WTC11 (cell line): Measurements from ENCODE around the gene ARHGAP45.

Experiments used
- CREB1 ChIP-seq: sonication (generic); formaldehyde crosslinking; IDR thresholded peaks from 2 replicates; pipeline ENCODE4 v1.8.0; 2023; ENCODE audit warnings: mild to moderate bottlenecking, missing genetic modification reagents
- ESRRA ChIP-seq: sonication (generic); formaldehyde crosslinking; IDR thresholded peaks from 2 replicates; pipeline ENCODE4 v1.8.1; 2022; ENCODE audit warnings: mild to moderate bottlenecking, missing genetic modification reagents, borderline replicate concordance
- ZNF121 ChIP-seq: sonication (generic); formaldehyde crosslinking; IDR thresholded peaks from 2 replicates; pipeline ENCODE4 v1.8.0; 2023; ENCODE audit warnings: missing genetic modification reagents
- TF ChIP-seq, protein P1 (sequence below): fragments of 200-600 bp; IDR thresholded peaks from 2 replicates; pipeline ENCODE4 v1.8.0; 2022; ENCODE audit warnings: antibody characterized with exemption
- TF ChIP-seq, protein P2 (sequence below): sonication (generic); formaldehyde crosslinking; IDR thresholded peaks from 2 replicates; pipeline ENCODE4 v1.8.1; 2023; ENCODE audit warnings: mild to moderate bottlenecking, moderate library complexity, missing genetic modification reagents

DNA sequence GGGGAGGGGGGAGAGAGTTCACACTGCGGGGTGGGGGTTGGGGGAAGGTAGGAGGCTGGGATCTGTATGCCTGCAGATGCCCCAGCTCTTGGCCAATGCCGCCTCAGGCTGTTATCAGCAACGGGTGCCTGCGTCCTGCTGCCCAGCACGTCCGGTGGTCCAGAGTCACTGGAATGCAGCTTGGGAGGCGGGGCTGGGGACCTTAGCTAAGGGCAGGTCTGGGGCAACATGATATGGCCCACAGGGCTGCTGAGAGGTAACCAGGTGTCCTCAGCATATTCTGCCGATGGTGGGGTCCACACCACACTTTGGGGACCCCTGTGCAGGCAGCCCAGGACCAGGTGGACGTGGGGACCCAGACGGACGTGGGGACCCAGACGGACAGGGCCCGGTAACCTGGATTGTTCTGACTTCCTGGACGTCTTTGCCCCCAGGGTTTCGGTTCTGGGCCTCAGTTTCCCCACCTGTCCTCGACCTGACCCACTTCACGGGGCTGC, 668 bp upstream of the ARHGAP45 start:
- TF ChIP-seq, protein P1, sequence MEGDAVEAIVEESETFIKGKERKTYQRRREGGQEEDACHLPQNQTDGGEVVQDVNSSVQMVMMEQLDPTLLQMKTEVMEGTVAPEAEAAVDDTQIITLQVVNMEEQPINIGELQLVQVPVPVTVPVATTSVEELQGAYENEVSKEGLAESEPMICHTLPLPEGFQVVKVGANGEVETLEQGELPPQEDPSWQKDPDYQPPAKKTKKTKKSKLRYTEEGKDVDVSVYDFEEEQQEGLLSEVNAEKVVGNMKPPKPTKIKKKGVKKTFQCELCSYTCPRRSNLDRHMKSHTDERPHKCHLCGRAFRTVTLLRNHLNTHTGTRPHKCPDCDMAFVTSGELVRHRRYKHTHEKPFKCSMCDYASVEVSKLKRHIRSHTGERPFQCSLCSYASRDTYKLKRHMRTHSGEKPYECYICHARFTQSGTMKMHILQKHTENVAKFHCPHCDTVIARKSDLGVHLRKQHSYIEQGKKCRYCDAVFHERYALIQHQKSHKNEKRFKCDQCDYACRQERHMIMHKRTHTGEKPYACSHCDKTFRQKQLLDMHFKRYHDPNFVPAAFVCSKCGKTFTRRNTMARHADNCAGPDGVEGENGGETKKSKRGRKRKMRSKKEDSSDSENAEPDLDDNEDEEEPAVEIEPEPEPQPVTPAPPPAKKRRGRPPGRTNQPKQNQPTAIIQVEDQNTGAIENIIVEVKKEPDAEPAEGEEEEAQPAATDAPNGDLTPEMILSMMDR: no peak
- no peak for TF ChIP-seq ZNF121
- no peak for TF ChIP-seq ESRRA (CRISPR knock-in tag)
- TF ChIP-seq, protein P2, sequence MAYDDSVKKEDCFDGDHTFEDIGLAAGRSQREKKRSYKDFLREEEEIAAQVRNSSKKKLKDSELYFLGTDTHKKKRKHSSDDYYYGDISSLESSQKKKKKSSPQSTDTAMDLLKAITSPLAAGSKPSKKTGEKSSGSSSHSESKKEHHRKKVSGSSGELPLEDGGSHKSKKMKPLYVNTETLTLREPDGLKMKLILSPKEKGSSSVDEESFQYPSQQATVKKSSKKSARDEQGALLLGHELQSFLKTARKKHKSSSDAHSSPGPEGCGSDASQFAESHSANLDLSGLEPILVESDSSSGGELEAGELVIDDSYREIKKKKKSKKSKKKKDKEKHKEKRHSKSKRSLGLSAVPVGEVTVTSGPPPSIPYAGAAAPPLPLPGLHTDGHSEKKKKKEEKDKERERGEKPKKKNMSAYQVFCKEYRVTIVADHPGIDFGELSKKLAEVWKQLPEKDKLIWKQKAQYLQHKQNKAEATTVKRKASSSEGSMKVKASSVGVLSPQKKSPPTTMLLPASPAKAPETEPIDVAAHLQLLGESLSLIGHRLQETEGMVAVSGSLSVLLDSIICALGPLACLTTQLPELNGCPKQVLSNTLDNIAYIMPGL (CRISPR knock-in tag): no peak
- no peak for TF ChIP-seq CREB1
